ENCODE results near the gene SMG6.

Gene SMG6

GRCh38 chr17:2232244-2232638 is 71.3 kb downstream of the SMG6 start:
- Histone ChIP-seq H3K4me2 (ENCODE audit: low read depth, low read length, poor library complexity, severe bottlenecking) (no peak overlapping the region), H3K9me2 (replicated peaks; ENCODE audit: insufficient read depth, low read length) (no peaks in the 10 kb centered on the region), H4K20me1 (ENCODE audit: low read depth, low read length) (no peaks in the 10 kb centered on the region), H3K27me3 (ENCODE audit: low read length) (no peaks in the 10 kb centered on the region), H3K79me2 (ENCODE audit: insufficient read depth, low read length) (no peaks in the 10 kb centered on the region), H3F3A (ENCODE audit: insufficient read depth) (no peaks in the 10 kb centered on the region), H3K4me3 (ENCODE audit: insufficient read depth, low read length, poor library complexity, severe bottlenecking) (no peak overlapping the region), H2AFZ (ENCODE audit: low read depth, low read length, severe bottlenecking) (no peak overlapping the region), H3K9ac (ENCODE audit: low read length) (no peak overlapping the region), H3K9me3 (ENCODE audit: insufficient read depth, low read length) (no peaks in the 10 kb centered on the region), H3K36me3 (ENCODE audit: low read length) (no peaks in the 10 kb centered on the region), H3K27ac (ENCODE audit: low read depth, low read length) (no peak overlapping the region)
- TF ChIP-seq EZH2phosphoT487 (conservative IDR thresholded peaks at IDR 0.05; ENCODE audit: low read length) (no peak), CTCF (IDR thresholded peaks at IDR 0.05; ENCODE audit: insufficient read depth, low read length, poor library complexity, severe bottlenecking) (no peak)

DNA sequence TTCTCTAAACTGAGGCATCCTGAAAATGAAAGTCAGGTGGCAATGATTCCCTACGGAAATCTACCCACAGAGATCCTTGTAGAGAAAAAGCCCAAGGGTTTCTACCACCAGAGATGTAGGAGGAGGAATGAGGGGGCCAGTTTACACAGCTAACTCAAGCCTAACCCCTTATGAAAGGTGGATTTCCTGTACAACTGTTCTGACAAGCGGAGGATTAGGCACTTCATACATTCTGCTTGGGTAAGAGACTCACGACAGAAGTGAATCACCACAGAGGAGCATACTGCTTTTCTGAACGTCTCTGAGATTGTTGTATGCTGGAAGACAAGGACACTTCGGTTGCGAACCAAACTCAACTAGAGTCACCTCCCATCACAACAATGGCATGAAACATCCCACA is 72.7 kb downstream of the SMG6 start:
- H3K27me3 ChIP-seq (ENCODE audit: low read length) = no peaks in the 10 kb centered on the region
- no peaks in the 10 kb centered on the region for H3K9me2 ChIP-seq (replicated peaks; ENCODE audit: insufficient read depth, low read length)
- no peaks in the 10 kb centered on the region for H3F3A ChIP-seq (ENCODE audit: insufficient read depth)
- H3K36me3 ChIP-seq (ENCODE audit: low read length) = no peaks in the 10 kb centered on the region
- H3K79me2 ChIP-seq (ENCODE audit: insufficient read depth, low read length) = no peaks in the 10 kb centered on the region
- H3K9me3 ChIP-seq (ENCODE audit: insufficient read depth, low read length) = no peaks in the 10 kb centered on the region
- H4K20me1 ChIP-seq (ENCODE audit: low read depth, low read length) = no peaks in the 10 kb centered on the region
- no peak for TF ChIP-seq CTCF (IDR thresholded peaks at IDR 0.05; ENCODE audit: insufficient read depth, low read length, poor library complexity, severe bottlenecking)
- no peak for TF ChIP-seq EZH2phosphoT487 (conservative IDR thresholded peaks at IDR 0.05; ENCODE audit: low read length)
- H3K4me2 ChIP-seq (ENCODE audit: low read depth, low read length, poor library complexity, severe bottlenecking) = no peak overlapping the region
- no peak overlapping the region for H3K9ac ChIP-seq (ENCODE audit: low read length)
- H3K4me3 ChIP-seq (ENCODE audit: insufficient read depth, low read length, poor library complexity, severe bottlenecking) = no peak overlapping the region
- no peak overlapping the region for H2AFZ ChIP-seq (ENCODE audit: low read depth, low read length, severe bottlenecking)
- H3K27ac ChIP-seq (ENCODE audit: low read depth, low read length) = no peak overlapping the region

DNA sequence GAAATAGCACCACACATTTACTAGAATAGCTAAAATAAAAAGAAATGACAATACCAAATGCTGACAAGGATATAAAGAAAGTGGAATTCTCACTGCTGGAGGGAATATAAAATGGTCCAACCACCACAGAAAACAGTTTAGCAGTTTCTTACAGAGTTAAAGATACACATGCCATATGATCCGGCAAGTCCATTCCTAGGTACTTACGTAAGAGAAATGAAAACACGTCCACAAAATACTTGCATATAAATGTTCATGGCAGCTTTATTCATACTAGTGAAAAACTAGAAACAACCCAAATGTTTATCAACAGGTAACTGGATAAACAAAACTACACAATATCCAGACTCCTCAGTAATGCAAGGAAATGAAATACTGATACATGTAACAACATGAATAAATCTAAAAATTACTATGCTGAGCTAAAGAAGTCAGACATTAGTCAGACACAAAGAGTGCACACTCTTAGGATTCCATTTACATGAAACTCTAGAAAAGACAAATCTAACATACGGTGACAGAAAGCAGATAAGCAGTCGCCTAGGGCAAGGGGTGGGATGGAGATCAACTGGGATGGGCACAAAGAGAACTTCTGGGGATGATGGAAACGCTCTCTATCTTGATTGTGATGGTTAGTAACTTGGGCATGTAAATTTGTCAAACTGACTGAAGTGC is 76.4 kb downstream of the SMG6 start:
- no peaks in the 10 kb centered on the region for H3K27me3 ChIP-seq (ENCODE audit: low read length)
- H4K20me1 ChIP-seq (ENCODE audit: low read depth, low read length) = no peaks in the 10 kb centered on the region
- no peaks in the 10 kb centered on the region for H3K36me3 ChIP-seq (ENCODE audit: low read length)
- H3K4me3 ChIP-seq (ENCODE audit: insufficient read depth, low read length, poor library complexity, severe bottlenecking) = no peak overlapping the region
- no peak overlapping the region for H3K4me2 ChIP-seq (ENCODE audit: low read depth, low read length, poor library complexity, severe bottlenecking)
- H3K79me2 ChIP-seq (ENCODE audit: insufficient read depth, low read length) = no peaks in the 10 kb centered on the region
- H3K27ac ChIP-seq (ENCODE audit: low read depth, low read length) = no peak overlapping the region
- no peaks in the 10 kb centered on the region for H3F3A ChIP-seq (ENCODE audit: insufficient read depth)
- H3K9ac ChIP-seq (ENCODE audit: low read length) = no peak overlapping the region
- H3K9me3 ChIP-seq (ENCODE audit: insufficient read depth, low read length) = no peaks in the 10 kb centered on the region
- no peak overlapping the region for H2AFZ ChIP-seq (ENCODE audit: low read depth, low read length, severe bottlenecking)
- TF ChIP-seq CTCF (IDR thresholded peaks at IDR 0.05; ENCODE audit: insufficient read depth, low read length, poor library complexity, severe bottlenecking) = no peak
- TF ChIP-seq EZH2phosphoT487 (conservative IDR thresholded peaks at IDR 0.05; ENCODE audit: low read length) = no peak
- no peaks in the 10 kb centered on the region for H3K9me2 ChIP-seq (replicated peaks; ENCODE audit: insufficient read depth, low read length)
